Endothelial cell of umbilical vein (primary cell): ENCODE measurements around the gene DGKB. TPM values are rescaled to one million over a fixed set of nuclear protein-coding genes. Genes with fewer than 3 reads are reported as not detected.

Experiments
- BruUV-seq: library from RNA; stranded (reverse); fragments of 400-500 nt; replicated peaks from 2 replicates; lab custom pipeline; 2021; lab: Mats Ljungman, UMichigan
- CTCF ChIA-PET: fragments of 300-600, 350-600 bp; sonication (Branson Sonifier 250); formaldehyde crosslinking; loops from one replicate; lab custom pipeline; 2021; ENCODE audit warnings: antibody characterized with exemption, inconsistent platforms; lab: Charles Lee
- POLR2A ChIA-PET: fragments of 300-600, 350-600 bp; sonication (Branson Sonifier 250); formaldehyde crosslinking; loops from one replicate; lab custom pipeline; 2021; ENCODE audit warnings: antibody characterized with exemption, inconsistent platforms; lab: Charles Lee
- DNase-seq: peaks from one replicate; pipeline ENCODE4 v3.0.0-alpha.2; 2011; ENCODE audit warnings: low read depth, low spot score
- FAIRE-seq: peaks from 2 replicates; lab custom pipeline; 2011; peaks lifted over from hg19 to GRCh38; lab: Jason Lieb, UNC
- H2AFZ ChIP-seq: 2 replicates; pipeline ENCODE4 v1.6.0; 2012; ENCODE audit warnings: low read depth, low read length, control low read depth, inconsistent platforms
- H3K27ac ChIP-seq: 2 replicates; pipeline ENCODE4 v1.5.1; 2011; ENCODE audit warnings: low read depth, mild to moderate bottlenecking, control low read depth, low read length, moderate library complexity; ENCODE audit not compliant: insufficient read depth
- H3K27me3 ChIP-seq, 2 experiments: 2 replicates each; pipeline versions ENCODE4 v1.6.0 to v1.6.1; 2011; ENCODE audit warnings: low read length in 2 of 2, mixed read lengths in 1 of 2; ENCODE audit not compliant: control insufficient read depth in 2 of 2, insufficient read depth in 2 of 2
- H3K36me3 ChIP-seq, 2 experiments: 2 replicates in 1 of 2; 3 replicates in 1 of 2; pipeline ENCODE4 v1.5.1; 2011; ENCODE audit warnings: low read length in 2 of 2, mild to moderate bottlenecking in 1 of 2, moderate library complexity in 1 of 2; ENCODE audit not compliant: control insufficient read depth in 2 of 2, insufficient read depth in 2 of 2; ENCODE audit errors: extremely low read depth in 1 of 2
- H3K4me1 ChIP-seq: 3 replicates; pipeline ENCODE4 v1.5.1; 2011; ENCODE audit warnings: mild to moderate bottlenecking, low read length; ENCODE audit not compliant: control insufficient read depth, insufficient read depth; ENCODE audit errors: extremely low read depth
- H3K4me2 ChIP-seq: 2 replicates; pipeline ENCODE4 v1.6.1; 2011; ENCODE audit warnings: low read length, control low read depth, mixed read lengths; ENCODE audit not compliant: insufficient read depth
- H3K4me3 ChIP-seq, 3 experiments: fragments of 200-600 bp in 1 of 3; sonication (generic), shearing (Covaris generic) in 1 of 3; replicated peaks in 1 of 3; 2 replicates each; pipeline ENCODE4 v1.5.1; 2011 to 2016; ENCODE audit warnings: control low read depth in 3 of 3, low read length in 3 of 3, mild to moderate bottlenecking in 2 of 3, inconsistent platforms in 1 of 3, low read depth in 1 of 3, moderate library complexity in 1 of 3; ENCODE audit not compliant: insufficient read depth in 1 of 3
- H3K79me2 ChIP-seq: 2 replicates; pipeline ENCODE4 v1.6.0; 2012; ENCODE audit warnings: low read length, inconsistent platforms; ENCODE audit not compliant: control insufficient read depth, insufficient read depth
- H3K9ac ChIP-seq: replicated peaks from 2 replicates; pipeline ENCODE3; 2011; ENCODE audit warnings: low read length, control low read depth; ENCODE audit not compliant: insufficient read depth; ENCODE audit errors: extremely low read depth
- H3K9me1 ChIP-seq: replicated peaks from 3 replicates; pipeline ENCODE4 v1.6.0; 2011; ENCODE audit warnings: mild to moderate bottlenecking, low read length; ENCODE audit not compliant: control insufficient read depth, insufficient read depth; ENCODE audit errors: extremely low read depth
- H3K9me3 ChIP-seq: replicated peaks from 2 replicates; pipeline ENCODE4 v1.5.1; 2012; ENCODE audit warnings: low read length, inconsistent platforms; ENCODE audit not compliant: control insufficient read depth, insufficient read depth
- H4K20me1 ChIP-seq: replicated peaks from 2 replicates; pipeline ENCODE3; 2011; ENCODE audit warnings: mild to moderate bottlenecking, low read length; ENCODE audit not compliant: control insufficient read depth, insufficient read depth; ENCODE audit errors: extremely low read depth
- CTCF ChIP-seq, 2 donors: IDR thresholded peaks; 1 replicate in 1 of 2; 2 replicates in 1 of 2; pipeline ENCODE4 v1.5.1; 2011; ENCODE audit warnings: low read length in 2 of 2, mild to moderate bottlenecking in 2 of 2, moderate library complexity in 2 of 2, control low read depth in 1 of 2, inconsistent platforms in 1 of 2, low read depth in 1 of 2; ENCODE audit not compliant: insufficient read depth in 1 of 2; ENCODE audit errors: extremely low read depth in 1 of 2
- EZH2 ChIP-seq: IDR thresholded peaks from 2 replicates; pipeline ENCODE4 v1.6.1; 2012; ENCODE audit warnings: borderline replicate concordance, low read depth, mild to moderate bottlenecking, moderate library complexity, low read length, inconsistent platforms; ENCODE audit not compliant: severe bottlenecking
- FOS ChIP-seq: IDR thresholded peaks from 2 replicates; pipeline ENCODE4 v1.6.1; 2011; ENCODE audit warnings: mild to moderate bottlenecking, low read length, moderate library complexity, borderline replicate concordance; ENCODE audit not compliant: insufficient read depth
- GATA2 ChIP-seq: IDR thresholded peaks from 2 replicates; pipeline ENCODE4 v1.7.0; 2011; ENCODE audit warnings: low read depth, mild to moderate bottlenecking, moderate library complexity, mixed read lengths, low read length; ENCODE audit not compliant: insufficient read length, insufficient read depth
- JUN ChIP-seq: IDR thresholded peaks from 2 replicates; pipeline ENCODE4 v1.6.1; 2011; ENCODE audit warnings: borderline replicate concordance, low read depth; ENCODE audit not compliant: insufficient read length, insufficient read depth
- MAX ChIP-seq: IDR thresholded peaks from 2 replicates; pipeline ENCODE4 v1.6.1; 2011; ENCODE audit not compliant: insufficient read depth, insufficient read length
- MYC ChIP-seq: IDR thresholded peaks from one replicate; pipeline ENCODE4 v1.6.1; 2011; ENCODE audit warnings: mild to moderate bottlenecking, low read depth, low read length
- POLR2A ChIP-seq: IDR thresholded peaks from 2 replicates; pipeline ENCODE4 v1.6.1; 2012; ENCODE audit warnings: low read depth, mild to moderate bottlenecking, control low read depth, low read length
- POLR2AphosphoS5 ChIP-seq: IDR thresholded peaks from 2 replicates; pipeline ENCODE4 v1.6.1; 2012; ENCODE audit warnings: low read depth, mild to moderate bottlenecking, control low read depth, low read length, moderate library complexity; ENCODE audit not compliant: insufficient read depth
- dilution Hi-C: fragments of 300-500 bp; cut with MboI; formaldehyde crosslinking; loops from one replicate; pipeline ENCODE4 v1.15.0; 2019; ENCODE audit warnings: low sequenced_read_pairs; ENCODE audit not compliant: extremely low pct_ligation_motif_present
- intact Hi-C: fragments of 100-400 bp; cut with micrococcal nuclease; formaldehyde crosslinking; loops from one replicate; pipeline ENCODE4 v1.10.0; 2022
- polyA plus RNA-seq, 4 experiments: library from polyadenylated mRNA; depleted of rRNA in 3 of 4; stranded (reverse) in 3 of 4; unstranded in 1 of 4; fragments of >200 nt; gene quantifications; 2 replicates each; pipeline versions ENCODE4 v1.2.1 to v1.2.3, GENCODE V29; 2011 to 2012; ENCODE audit warnings: missing spikeins in 1 of 4
- total RNA-seq: library from RNA; stranded (reverse); gene quantifications from 2 replicates; pipeline ENCODE4 v1.2.3, GENCODE V29; 2021

Gene DGKB
- total and polyA plus RNA-seq, 2 donors (not counting 3 experiments of a cell fraction or from before 2014, with no cell fraction given) = not detected

GRCh38 chr7:14407246-14408015, 495.1 kb downstream of the DGKB start:
- CTCF ChIA-PET = no interaction called here
- Histone ChIP-seq H3K4me2 (no peak overlapping the region), H3K79me2 (no peaks in the 10 kb centered on the region), H3K27ac (no peak overlapping the region), H3K9ac (no peak overlapping the region), H3K36me3 (no peaks in the 10 kb centered on the region), H3K4me3 (no peak overlapping the region), H4K20me1 (no peaks in the 10 kb centered on the region), H3K4me1 (no peaks in the 10 kb centered on the region), H3K27me3 (no peaks in the 10 kb centered on the region), H2AFZ (no peak overlapping the region), H3K9me1 (no peaks in the 10 kb centered on the region), H3K9me3 (peaks cover 2% of the 10 kb centered on the region)
- no TSS peak for BruUV-seq
- FAIRE-seq (no peak), DNase-seq (no peak)
- TF ChIP-seq JUN = no peak
- TF ChIP-seq GATA2 = no peak
- no peak for TF ChIP-seq MAX
- TF ChIP-seq EZH2 = no peak
- TF ChIP-seq POLR2AphosphoS5 = no peak
- TF ChIP-seq FOS = no peak
- TF ChIP-seq POLR2A = no peak
- TF ChIP-seq CTCF (IDR thresholded peaks at IDR 0.05; ENCODE audit: extremely low read depth in 1 of 2, insufficient read depth in 1 of 2, low read depth in 1 of 2, low read length in 2 of 2) = no peak
- no peak for TF ChIP-seq MYC
- POLR2A ChIA-PET = no interaction called here
- dilution Hi-C loops = no loop called here
- intact Hi-C loops = no loop called here
